ENCODE measurements around the gene PALLD. TPM values are rescaled to one million over a fixed set of nuclear protein-coding genes. Genes with fewer than 3 reads are reported as not detected.

Gene PALLD
- total RNA-seq, 1 donor from 2014 or later = 93.5 TPM

DNA sequence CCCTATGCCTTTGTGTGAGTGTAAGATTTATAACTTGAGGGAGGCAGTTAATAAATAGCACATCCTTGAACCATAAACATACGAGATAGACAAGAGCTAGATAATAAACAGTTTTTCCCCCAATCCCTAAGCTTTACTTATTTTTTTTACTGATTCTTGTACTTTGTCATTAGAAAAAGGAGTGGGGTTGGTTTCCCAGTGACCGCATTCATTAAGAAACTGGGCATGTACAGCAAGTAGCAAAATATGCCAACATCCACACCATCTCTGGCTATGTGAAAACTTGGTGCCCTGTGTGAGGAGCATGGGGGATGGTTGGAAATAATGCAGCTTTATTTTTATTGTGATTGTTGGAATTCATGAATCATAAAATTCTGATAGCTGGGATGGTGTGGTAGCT, 337.0 kb downstream of the PALLD start:
- H3K27ac Mint-ChIP-seq = peak overlapping the region; percentile 85
- H3K4me3 Mint-ChIP-seq = peak overlapping the region; percentile 87
- DNase-seq (ENCODE audit: extremely low spot score, unreplicated experiment) = no peak
- H3K9me3 Mint-ChIP-seq = no peaks in the 10 kb centered on the region
- H3K36me3 Mint-ChIP-seq = peaks cover 25% of the 10 kb centered on the region
- peaks cover 22% of the 10 kb centered on the region for H3K4me1 Mint-ChIP-seq (ENCODE audit: unreplicated experiment)
- TF ChIP-seq, protein P1, sequence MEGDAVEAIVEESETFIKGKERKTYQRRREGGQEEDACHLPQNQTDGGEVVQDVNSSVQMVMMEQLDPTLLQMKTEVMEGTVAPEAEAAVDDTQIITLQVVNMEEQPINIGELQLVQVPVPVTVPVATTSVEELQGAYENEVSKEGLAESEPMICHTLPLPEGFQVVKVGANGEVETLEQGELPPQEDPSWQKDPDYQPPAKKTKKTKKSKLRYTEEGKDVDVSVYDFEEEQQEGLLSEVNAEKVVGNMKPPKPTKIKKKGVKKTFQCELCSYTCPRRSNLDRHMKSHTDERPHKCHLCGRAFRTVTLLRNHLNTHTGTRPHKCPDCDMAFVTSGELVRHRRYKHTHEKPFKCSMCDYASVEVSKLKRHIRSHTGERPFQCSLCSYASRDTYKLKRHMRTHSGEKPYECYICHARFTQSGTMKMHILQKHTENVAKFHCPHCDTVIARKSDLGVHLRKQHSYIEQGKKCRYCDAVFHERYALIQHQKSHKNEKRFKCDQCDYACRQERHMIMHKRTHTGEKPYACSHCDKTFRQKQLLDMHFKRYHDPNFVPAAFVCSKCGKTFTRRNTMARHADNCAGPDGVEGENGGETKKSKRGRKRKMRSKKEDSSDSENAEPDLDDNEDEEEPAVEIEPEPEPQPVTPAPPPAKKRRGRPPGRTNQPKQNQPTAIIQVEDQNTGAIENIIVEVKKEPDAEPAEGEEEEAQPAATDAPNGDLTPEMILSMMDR (conservative IDR thresholded peaks at IDR 0.05) = no peak
- no peaks in the 10 kb centered on the region for H3K27me3 Mint-ChIP-seq

DNA sequence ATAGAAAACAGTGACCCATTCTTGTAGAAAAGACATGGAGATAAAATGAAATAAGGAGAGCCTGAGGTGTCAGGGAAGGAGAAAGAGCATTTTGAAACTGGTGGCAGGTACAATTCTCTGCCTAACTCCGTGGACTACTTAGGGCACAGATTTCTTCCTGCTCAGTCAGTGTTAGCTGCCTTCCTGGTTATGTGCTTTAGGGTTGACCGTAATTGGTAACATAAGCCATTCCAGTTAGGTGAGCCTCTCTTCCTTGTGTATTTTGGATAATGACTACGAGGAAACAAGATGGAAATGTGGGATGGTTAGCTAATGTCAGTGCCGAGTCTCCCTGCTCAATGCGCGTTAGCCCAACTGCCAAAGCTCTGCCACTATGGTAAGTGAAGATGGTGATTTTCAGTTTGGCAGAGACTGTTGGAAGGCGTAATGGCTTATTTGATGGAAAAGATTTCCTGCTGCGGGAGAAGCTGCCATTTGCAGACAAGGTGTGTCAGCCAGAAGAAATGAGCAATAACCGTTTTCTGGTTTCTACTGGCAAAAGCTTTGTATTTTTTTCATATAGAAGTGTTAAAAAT, 339.1 kb downstream of the PALLD start:
- no peak overlapping the region for H3K27ac Mint-ChIP-seq
- H3K9me3 Mint-ChIP-seq = no peaks in the 10 kb centered on the region
- H3K4me1 Mint-ChIP-seq (ENCODE audit: unreplicated experiment) = peaks cover 17% of the 10 kb centered on the region
- no peak for DNase-seq (ENCODE audit: extremely low spot score, unreplicated experiment)
- peaks cover 34% of the 10 kb centered on the region for H3K36me3 Mint-ChIP-seq
- TF ChIP-seq, protein P1 (conservative IDR thresholded peaks at IDR 0.05) = no peak
- no peaks in the 10 kb centered on the region for H3K27me3 Mint-ChIP-seq
- no peak overlapping the region for H3K4me3 Mint-ChIP-seq

DNA sequence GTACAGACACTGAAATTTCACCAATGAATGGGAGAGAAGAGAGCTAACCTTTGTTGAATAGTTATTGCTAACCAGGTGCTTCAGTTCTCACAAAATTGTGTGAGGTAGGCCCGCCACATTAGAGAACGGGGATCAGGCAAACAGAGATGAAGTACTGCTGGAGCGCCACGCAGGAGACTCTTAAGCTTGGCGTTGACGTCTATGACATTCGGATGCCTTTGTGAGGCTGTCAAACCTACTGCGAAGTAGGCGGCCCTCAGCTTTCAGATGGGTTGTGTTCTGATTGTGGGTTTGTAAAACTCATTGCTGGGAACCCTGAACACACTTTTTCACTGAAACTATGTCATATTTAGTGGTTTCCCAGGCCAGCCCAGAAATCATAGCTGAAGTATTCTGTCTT, 339.6 kb downstream of the PALLD start:
- Mint-ChIP-seq H3K27me3 (no peaks in the 10 kb centered on the region), H3K36me3 (peaks cover 35% of the 10 kb centered on the region)
- no peak for DNase-seq (ENCODE audit: extremely low spot score, unreplicated experiment)

DNA sequence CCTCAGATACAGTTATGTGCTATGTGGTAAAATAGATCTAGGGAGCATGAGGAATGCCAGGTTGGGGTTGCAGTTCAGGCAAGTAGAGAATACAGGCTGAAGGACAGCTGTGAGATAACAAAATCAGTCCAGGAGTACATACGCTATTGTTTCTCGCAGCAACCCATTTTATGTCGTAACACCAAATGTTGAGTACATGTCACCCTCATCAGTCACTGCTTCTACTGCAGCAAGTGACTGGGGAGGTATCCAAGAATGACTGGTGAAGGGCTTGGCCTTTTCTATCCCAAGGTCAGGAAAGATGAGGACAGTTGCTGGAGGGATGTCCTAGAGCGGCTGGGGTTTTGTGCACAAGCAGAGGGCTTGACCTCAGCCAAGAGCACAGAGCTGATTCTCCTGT, 341.1 kb downstream of the PALLD start:
- Mint-ChIP-seq H3K4me1 (ENCODE audit: unreplicated experiment) (peaks cover 12% of the 10 kb centered on the region), H3K9me3 (no peaks in the 10 kb centered on the region), H3K4me3 (no peak overlapping the region)

More for the DNA sequence above, 339.6 kb downstream of the PALLD start:
- Mint-ChIP-seq H3K4me1 (ENCODE audit: unreplicated experiment) (peaks cover 14% of the 10 kb centered on the region), H3K9me3 (no peaks in the 10 kb centered on the region), H3K27ac (no peak overlapping the region), H3K4me3 (no peak overlapping the region)
- TF ChIP-seq, protein P1 (conservative IDR thresholded peaks at IDR 0.05) = no peak

DNA sequence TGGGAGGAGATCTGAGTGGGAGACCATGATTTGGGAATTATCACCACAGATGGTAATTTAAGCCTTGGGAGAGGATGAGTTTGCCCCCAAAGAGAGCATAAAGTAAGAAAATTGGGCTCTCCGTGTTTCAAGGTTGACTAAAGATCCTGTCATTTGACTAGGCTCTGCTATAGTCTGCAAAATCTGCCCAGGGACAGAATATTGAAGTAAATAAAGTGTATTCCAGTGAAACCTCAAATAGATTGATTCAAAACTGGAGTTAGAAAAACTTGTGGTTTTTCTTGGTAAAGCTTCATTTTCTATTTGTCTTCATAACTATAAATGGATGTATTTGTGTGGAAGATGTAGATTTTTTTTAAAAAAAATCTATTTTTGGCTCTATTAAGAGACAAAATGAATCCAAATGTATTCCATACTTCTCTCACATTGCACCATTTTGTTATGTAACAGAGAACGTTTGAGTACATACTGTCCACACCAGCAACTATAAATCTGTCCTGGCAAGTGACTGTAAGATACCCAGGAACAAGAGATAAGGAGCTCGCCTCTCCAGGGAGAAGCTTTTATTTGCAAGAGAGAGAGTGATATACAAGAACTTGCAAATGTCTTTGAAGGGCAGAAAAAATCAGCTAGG, 343.0 kb downstream of the PALLD start:
- Mint-ChIP-seq H3K27ac (no peak overlapping the region), H3K4me3 (no peak overlapping the region), H3K4me1 (ENCODE audit: unreplicated experiment) (peaks cover 10% of the 10 kb centered on the region), H3K27me3 (no peaks in the 10 kb centered on the region), H3K9me3 (no peaks in the 10 kb centered on the region), H3K36me3 (peaks cover 51% of the 10 kb centered on the region)
- TF ChIP-seq, protein P1 (conservative IDR thresholded peaks at IDR 0.05) = no peak
- no peak for DNase-seq (ENCODE audit: extremely low spot score, unreplicated experiment)

More for the DNA sequence above, 341.1 kb downstream of the PALLD start:
- DNase-seq (ENCODE audit: extremely low spot score, unreplicated experiment) = no peak
- TF ChIP-seq, protein P1 (conservative IDR thresholded peaks at IDR 0.05) = no peak
- H3K27me3 Mint-ChIP-seq = no peaks in the 10 kb centered on the region
- H3K36me3 Mint-ChIP-seq = peaks cover 43% of the 10 kb centered on the region
- peak overlapping the region; percentile 30 for H3K27ac Mint-ChIP-seq

Data from type B pancreatic cell (in vitro differentiated cells).